RPMI8226 (cell line): ENCODE measurements around the gene XRCC3.

Source experiments
- DNase-seq: peaks from one replicate; pipeline ENCODE4 v3.0.0-alpha.2; 2015

Gene XRCC3

DNA sequence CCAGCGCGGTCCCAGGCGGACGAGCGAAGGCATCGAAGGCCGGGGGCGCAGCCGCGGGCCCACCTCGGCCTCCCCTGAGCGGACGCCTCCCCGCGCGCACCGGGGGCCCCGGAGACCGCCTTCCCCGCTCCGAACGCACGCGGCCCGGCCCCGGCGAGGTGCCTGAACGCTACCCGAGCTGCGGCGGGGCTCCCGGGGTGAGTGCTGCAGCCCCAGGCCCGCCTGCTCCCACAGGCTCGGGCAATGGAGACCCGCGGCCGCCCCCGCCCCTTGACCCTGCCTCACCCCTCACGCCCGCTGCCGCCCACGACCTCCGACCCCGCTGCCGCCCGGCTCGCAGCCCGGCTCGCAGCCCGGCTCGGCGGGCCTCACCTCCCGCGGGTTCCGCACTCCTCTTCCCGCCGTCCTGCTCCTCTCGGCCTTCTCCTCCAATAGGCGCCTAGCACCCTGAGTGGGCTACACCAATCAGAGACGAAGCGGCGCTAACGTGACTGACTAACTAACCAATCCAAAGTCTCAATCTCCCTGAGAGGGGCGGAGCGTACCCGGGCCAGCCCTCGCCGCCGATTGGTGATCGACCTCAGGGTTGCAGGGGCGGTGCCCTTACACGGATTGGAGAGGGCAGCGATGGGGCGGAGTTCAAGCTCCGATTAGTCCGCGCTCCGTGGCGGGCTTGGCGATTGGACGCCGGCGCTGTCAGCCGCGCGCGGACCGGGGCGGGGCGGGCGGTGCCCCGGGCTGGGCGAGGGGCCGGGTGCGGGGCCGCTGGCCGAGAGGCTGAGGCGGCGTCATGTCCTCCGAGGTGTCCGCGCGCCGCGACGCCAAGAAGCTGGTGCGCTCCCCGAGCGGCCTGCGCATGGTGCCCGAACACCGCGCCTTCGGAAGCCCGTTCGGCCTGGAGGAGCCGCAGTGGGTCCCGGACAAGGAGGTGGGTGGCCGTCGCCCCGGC is at the start of gene XRCC3, which contains the start of gene ZFYVE21:
XRCC3 (minus strand) TSS at position 400 of the 949 bp plus-strand sequence. CDS start 4,364 bp downstream, outside the sequence.
ZFYVE21 (plus strand) TSS at position 759 of the 949 bp plus-strand sequence; CDS start at position 791, 32 bp downstream.
- peak; percentile 97 for DNase-seq

GRCh38 chr14:103763730-103764488 is 48.7 kb upstream of the XRCC3 start:
- no peak for DNase-seq

- no peak for DNase-seq
These were observed 47.3 kb upstream of the XRCC3 start for GRCh38 chr14:103762541-103762940.

- no peak for DNase-seq
These were observed 46.8 kb upstream of the XRCC3 start for GRCh38 chr14:103762036-103762435.

GRCh38 chr14:103758059-103758776 is 43.0 kb upstream of the XRCC3 start:
- no peak for DNase-seq

- no peak for DNase-seq
These were observed 39.8 kb upstream of the XRCC3 start for GRCh38 chr14:103755060-103755459.

DNA sequence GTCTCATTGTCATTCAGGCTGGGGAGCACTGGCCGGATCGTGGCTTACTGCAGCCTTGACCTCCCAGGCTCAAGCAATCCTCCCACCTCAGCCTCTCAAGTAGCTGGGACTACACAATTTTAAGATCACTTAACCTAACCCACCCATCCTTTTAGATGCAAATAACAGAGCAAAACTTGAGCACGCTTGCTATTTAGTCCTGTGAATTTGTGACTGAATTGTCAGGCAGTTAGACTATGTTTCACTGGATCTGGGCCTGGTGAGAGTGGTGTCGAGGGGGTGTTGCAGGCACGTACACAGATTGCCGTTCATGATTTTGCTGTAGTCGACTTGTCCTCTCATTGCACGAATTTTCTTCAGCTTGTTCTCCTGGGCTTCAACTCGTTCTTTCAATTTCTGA is 38.5 kb upstream of the XRCC3 start:
- DNase-seq: no peak

GRCh38 chr14:103749860-103750259 is 34.6 kb upstream of the XRCC3 start:
- DNase-seq: no peak

DNA sequence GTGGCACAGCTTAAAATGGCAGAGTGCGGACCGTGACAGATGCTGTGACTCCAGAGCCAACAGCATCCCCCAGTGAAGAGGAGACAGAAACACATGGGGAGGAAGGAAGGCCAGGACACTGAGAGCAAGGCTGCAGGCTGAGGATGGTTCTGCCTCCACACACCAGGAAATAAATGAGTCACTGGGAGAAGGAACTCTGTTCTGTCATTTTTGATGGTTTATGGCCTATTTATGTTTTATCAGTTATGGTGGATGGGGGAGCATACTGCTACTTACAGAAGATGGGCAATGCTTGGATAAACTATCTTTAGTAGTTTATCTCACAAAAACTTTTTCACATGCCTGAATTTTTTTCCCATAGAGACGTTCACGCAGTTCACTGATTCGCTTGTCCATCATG is 34.2 kb upstream of the XRCC3 start:
- no peak for DNase-seq

DNA sequence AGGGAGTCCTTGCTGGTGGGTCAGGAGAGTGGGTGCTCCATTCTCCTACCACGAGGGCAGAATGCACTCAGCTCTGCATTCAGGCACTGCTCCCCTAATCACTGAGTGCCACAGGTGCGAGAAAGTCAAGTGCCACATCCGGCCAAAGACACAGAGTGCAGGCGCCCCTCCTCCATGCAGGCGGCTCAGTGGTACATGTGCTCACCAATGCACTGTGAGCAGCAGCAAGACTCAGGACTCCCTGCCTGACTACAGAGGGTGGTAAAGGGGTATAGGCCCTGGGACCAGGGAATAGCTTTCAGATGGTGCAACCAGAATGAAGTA is 33.2 kb upstream of the XRCC3 start:
- DNase-seq: peak; percentile 34

- DNase-seq: no peak
These were observed 31.4 kb upstream of the XRCC3 start for GRCh38 chr14:103746701-103747100.

GRCh38 chr14:103745424-103745823 is 30.2 kb upstream of the XRCC3 start:
- DNase-seq: no peak

DNA sequence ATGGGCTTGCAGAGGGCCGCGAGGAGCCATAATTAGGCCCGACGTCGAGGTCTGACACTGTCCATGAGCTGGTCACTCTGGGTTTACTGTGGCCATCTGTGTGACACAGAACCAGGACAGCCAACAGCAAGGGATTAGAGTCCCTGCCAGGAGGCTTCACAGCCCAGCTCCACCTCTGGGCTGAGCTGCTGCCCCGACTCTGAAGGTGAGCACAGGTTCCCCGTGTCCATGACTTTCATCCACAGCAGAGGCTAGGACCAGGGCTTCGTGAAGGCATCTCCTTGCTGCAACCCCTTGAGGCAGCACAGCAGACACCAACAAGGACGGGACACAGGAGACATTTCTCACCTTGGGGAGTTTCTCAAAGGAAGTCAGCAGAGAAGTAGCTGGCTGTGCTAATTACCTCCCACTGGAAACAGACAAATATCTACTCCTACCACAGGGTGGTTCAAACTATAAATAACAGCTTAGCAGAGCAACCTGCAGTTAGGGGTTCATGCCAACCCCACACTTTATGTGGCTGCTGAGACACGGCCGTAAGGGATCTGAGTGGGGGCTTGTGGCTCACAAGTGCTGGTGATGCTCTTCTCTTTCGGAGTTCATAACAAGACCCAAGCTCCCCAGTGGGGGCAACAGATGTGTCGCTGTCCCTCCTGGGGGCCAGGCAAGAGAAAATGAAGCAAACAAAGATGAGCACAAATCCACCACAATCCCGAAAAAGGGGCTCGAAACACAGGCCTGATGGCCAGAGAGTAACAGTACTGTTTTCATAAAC is 29.6 kb upstream of the XRCC3 start:
- DNase-seq: no peak

DNA sequence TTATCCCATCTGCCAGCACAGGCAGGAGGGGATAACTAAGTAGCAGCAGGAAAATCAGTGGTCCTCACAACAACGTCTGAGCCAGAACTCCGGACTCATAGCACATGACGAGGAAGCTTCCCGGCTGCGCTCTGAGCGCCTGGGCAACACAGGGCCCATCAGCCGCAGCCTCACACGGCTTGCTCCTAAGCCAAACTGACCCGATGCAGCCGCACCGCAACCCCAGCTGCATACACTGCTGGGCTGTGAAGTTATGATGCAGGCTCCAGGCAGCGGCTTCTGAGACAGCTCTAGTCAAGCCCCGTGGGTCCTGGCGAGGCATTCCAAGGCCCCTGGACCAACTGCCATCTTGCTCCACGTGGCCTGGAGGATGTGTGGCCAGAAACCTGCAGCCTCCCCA is 28.4 kb upstream of the XRCC3 start:
- DNase-seq: no peak

- no peak for DNase-seq
These were observed 27.4 kb upstream of the XRCC3 start for GRCh38 chr14:103742499-103743255.

DNA sequence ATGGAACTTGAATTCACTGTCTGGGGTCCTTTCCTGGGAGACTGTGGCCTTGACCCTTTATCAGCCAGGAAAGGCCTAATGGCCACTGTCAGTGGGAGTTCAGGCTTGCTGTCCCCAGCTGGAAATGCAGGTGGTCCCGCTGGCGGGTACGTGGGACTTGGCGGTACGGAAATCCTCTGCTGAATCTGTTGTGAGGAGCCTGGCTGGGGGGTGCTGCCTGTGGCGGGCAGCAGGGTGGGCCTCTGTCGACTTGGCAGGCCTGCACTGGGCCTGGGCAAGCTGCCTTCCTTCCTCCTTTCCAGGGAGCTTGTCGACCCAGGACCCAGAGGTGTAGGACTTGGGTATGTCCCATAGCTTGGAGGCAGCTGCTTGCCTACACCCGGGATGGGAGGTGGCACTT is 26.6 kb upstream of the XRCC3 start:
- DNase-seq: no peak

- no peak for DNase-seq
These were observed 25.9 kb upstream of the XRCC3 start for GRCh38 chr14:103740991-103741689.

DNA sequence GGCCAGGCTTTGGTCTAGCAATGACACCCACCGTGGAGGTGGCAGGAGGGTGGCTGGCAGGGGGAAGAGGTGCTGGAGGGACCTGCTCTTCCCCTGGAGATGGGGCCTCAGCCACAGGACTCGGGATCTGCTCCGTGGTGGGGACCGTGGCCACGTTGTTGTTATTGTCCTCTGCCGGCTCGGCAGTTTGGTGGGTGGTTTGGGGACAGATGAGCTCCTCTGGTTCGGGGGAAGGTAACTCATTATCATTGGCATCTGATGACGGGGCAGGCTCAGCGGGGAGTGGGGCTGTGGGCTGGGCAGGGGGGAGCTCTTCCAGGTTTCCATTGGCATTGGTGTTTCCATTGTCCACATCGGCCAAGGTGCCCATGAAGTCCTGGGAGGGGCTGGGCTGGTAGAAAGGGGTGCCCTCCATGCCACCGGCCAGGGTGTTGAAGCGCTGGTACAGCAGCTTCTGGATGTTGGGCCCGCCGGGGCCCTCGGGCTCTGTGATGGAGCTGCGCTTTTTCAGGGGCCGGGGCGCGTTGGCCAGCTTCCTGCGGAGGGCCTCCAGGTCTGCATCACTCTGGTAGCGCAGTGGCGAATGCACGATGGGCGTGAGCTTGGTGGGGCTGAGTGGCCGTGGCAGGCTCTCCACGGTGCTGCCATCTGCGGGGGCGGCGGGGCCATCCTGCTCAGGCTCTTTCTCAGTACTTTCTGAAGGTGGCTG is 24.7 kb upstream of the XRCC3 start:
- no peak for DNase-seq

DNA sequence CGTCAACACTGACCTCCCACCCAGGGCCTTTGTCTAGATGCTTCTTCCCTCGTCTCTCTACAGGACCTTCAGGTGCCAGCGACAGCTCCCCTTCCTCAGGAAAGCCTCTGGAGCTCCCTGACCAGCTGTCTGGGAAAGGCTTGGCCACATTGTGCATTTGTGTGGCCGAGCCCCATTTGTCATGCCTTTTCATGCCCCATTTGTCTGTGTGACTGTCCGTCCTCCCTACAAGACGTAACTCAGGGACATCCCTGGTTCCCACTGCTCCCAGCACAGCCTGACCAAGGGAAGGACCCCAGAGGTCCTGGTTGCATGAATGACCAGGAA is 24.2 kb upstream of the XRCC3 start:
- no peak for DNase-seq

DNA sequence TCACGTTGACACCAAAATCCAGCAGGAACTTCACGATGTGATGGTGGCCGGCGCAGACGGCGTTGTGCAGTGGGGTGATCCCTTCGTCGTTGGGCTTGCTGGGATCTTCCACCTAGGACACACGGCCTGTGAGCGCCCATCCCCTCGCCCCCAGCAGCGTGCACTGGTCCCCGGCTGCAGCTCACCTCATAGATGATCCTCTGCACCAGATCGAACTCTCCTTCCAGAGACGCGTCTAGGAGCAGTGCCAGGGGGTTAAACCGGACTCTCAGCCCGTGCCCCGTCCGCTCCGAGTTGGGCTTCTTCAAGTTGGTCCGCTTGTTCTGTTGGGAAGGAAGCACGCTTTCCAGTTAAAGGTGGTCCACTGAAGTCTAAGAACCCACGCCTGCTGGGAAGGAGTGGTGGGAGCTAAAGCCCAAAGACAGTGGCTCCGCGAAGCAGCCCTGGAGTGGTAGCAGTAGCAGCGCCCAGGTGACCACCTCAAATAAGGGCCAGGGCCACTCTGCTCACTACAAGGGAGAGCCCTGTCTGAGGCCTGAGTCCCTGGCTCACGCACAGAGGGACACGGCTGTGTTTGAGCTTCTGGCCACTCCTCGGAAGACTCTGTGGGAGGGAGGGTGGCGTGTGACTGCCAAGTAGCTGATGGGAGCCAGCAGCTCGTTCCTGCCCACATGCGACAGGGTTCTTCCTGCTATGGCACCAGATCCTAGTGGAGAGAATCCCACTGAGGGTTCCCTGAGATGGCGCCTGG is 23.6 kb upstream of the XRCC3 start:
- no peak for DNase-seq
